WTC11 (cell line): ENCODE measurements around the gene SCIMP. TPM values are rescaled to one million over a fixed set of nuclear protein-coding genes. Genes with fewer than 3 reads are reported as not detected.

Experiments used
- ATAC-seq: fragments of 200-7000 bp; cut with Tn5 transposase; 2 replicates; pipeline ENCODE4 v1.10.0; 2021; ENCODE audit warnings: mild to moderate bottlenecking, moderate library complexity
- CTCF ChIA-PET: fragments of 300-600 bp; sonication (Branson Sonifier 250); formaldehyde crosslinking; loops from one replicate; lab custom pipeline; 2021; ENCODE audit warnings: antibody characterized with exemption; lab: Charles Lee
- POLR2A ChIA-PET: fragments of 350-600 bp; sonication (Branson Sonifier 250); formaldehyde crosslinking; loops from one replicate; lab custom pipeline; 2021; ENCODE audit warnings: antibody characterized with exemption; lab: Charles Lee
- DNase-seq: peaks from one replicate; pipeline ENCODE4 v3.0.0; 2021; ENCODE audit warnings: low spot score
- H3K27ac Mint-ChIP-seq: 2 replicates; pipeline ENCODE4 v1.8.0; 2021; ENCODE audit warnings: mixed read lengths
- H3K27me3 Mint-ChIP-seq: 2 replicates; pipeline ENCODE4 v1.8.0; 2021; ENCODE audit warnings: low read depth, mild to moderate bottlenecking, moderate library complexity, mixed read lengths
- H3K36me3 Mint-ChIP-seq: 2 replicates; pipeline ENCODE4 v1.8.0; 2021; ENCODE audit warnings: mixed read lengths
- H3K4me1 Mint-ChIP-seq: 2 replicates; pipeline ENCODE4 v1.8.0; 2022; ENCODE audit warnings: mixed read lengths
- H3K4me3 Mint-ChIP-seq: 2 replicates; pipeline ENCODE4 v1.8.0; 2021; ENCODE audit warnings: mild to moderate bottlenecking, moderate library complexity, mixed read lengths
- H3K9me3 Mint-ChIP-seq: 2 replicates; pipeline ENCODE4 v1.8.0; 2021; ENCODE audit warnings: mixed read lengths
- ATF1 ChIP-seq: sonication (generic); formaldehyde crosslinking; IDR thresholded peaks from 2 replicates; pipeline ENCODE4 v1.8.1; 2023; ENCODE audit warnings: mild to moderate bottlenecking, moderate library complexity, missing genetic modification reagents
- GABPB1 ChIP-seq: sonication (generic); formaldehyde crosslinking; IDR thresholded peaks from 2 replicates; pipeline ENCODE4 v1.8.1; 2023; ENCODE audit warnings: mild to moderate bottlenecking, missing genetic modification reagents
- GRHL2 ChIP-seq: fragments of 250-450 bp; sonication (Bioruptor Pico); IDR thresholded peaks from 2 replicates; pipeline ENCODE4 v1.8.0; 2022; ENCODE audit warnings: mild to moderate bottlenecking, moderate library complexity; ENCODE audit not compliant: insufficient replicate concordance, severe bottlenecking
- JUN ChIP-seq: sonication (generic); formaldehyde crosslinking; IDR thresholded peaks from 2 replicates; pipeline ENCODE4 v1.8.0; 2023; ENCODE audit warnings: mild to moderate bottlenecking, missing genetic modification reagents
- MXD4 ChIP-seq: fragments of 250-450 bp; sonication (Bioruptor Pico); IDR thresholded peaks from 2 replicates; pipeline ENCODE4 v1.8.0; 2021; ENCODE audit warnings: mild to moderate bottlenecking, moderate library complexity, borderline replicate concordance
- NFATC4 ChIP-seq: fragments of 250-450 bp; sonication (Bioruptor Pico); IDR thresholded peaks from 2 replicates; pipeline ENCODE4 v1.9.0; 2021; ENCODE audit warnings: mild to moderate bottlenecking
- NFE2L1 ChIP-seq: sonication (generic); formaldehyde crosslinking; IDR thresholded peaks from 2 replicates; pipeline ENCODE4 v1.8.1; 2023; ENCODE audit warnings: missing genetic modification reagents
- NR2C2 ChIP-seq: sonication (generic); formaldehyde crosslinking; IDR thresholded peaks from 2 replicates; pipeline ENCODE4 v1.8.0; 2022; ENCODE audit warnings: mild to moderate bottlenecking, missing genetic modification reagents
- TCF7 ChIP-seq: sonication (generic); formaldehyde crosslinking; IDR thresholded peaks from 2 replicates; pipeline ENCODE4 v1.8.0; 2022; ENCODE audit warnings: mild to moderate bottlenecking, low read depth, missing genetic modification reagents, moderate library complexity
- ZNF121 ChIP-seq: sonication (generic); formaldehyde crosslinking; IDR thresholded peaks from 2 replicates; pipeline ENCODE4 v1.8.0; 2023; ENCODE audit warnings: missing genetic modification reagents
- ZNF219 ChIP-seq: sonication (generic); formaldehyde crosslinking; IDR thresholded peaks from 2 replicates; pipeline ENCODE4 v1.8.0; 2023; ENCODE audit warnings: missing genetic modification reagents, mild to moderate bottlenecking, borderline replicate concordance
- ZNF317 ChIP-seq: sonication (generic); formaldehyde crosslinking; IDR thresholded peaks from 2 replicates; pipeline ENCODE4 v1.8.1; 2023; ENCODE audit warnings: low read depth, mild to moderate bottlenecking, moderate library complexity, missing genetic modification reagents, borderline replicate concordance
- ZNF416 ChIP-seq: fragments of 250-450 bp; sonication (Bioruptor Pico); IDR thresholded peaks from 2 replicates; pipeline ENCODE4 v1.9.0; 2021; ENCODE audit warnings: mild to moderate bottlenecking, inconsistent platforms
- total RNA-seq: library from RNA; stranded (reverse); gene quantifications from 3 replicates; pipeline ENCODE4 v1.2.3, GENCODE V29; 2021
- TF ChIP-seq, protein P1 (sequence below): fragments of 250-450 bp; sonication (Bioruptor Pico); IDR thresholded peaks from 2 replicates; pipeline ENCODE4 v1.9.0; 2021; ENCODE audit warnings: mild to moderate bottlenecking
- TF ChIP-seq, protein P2 (sequence below): fragments of 250-450 bp; sonication (Bioruptor Pico); IDR thresholded peaks from 2 replicates; pipeline ENCODE4 v1.9.0; 2021; ENCODE audit warnings: mild to moderate bottlenecking
- TF ChIP-seq, protein P3 (sequence below): fragments of 250-450 bp; sonication (Bioruptor Pico); IDR thresholded peaks from 2 replicates; pipeline ENCODE4 v2.1.2; 2022; ENCODE audit warnings: mild to moderate bottlenecking, moderate library complexity
- TF ChIP-seq, protein P4 (sequence below): sonication (generic); formaldehyde crosslinking; IDR thresholded peaks from 2 replicates; pipeline ENCODE4 v1.8.0; 2022; ENCODE audit warnings: mild to moderate bottlenecking, missing genetic modification reagents
- TF ChIP-seq, protein P5 (sequence below): fragments of 250-450 bp; sonication (Bioruptor Pico); IDR thresholded peaks from 2 replicates; pipeline ENCODE4 v1.8.0; 2021; ENCODE audit warnings: mild to moderate bottlenecking
- TF ChIP-seq, protein P6 (sequence below): sonication (generic); formaldehyde crosslinking; IDR thresholded peaks from 2 replicates; pipeline ENCODE4 v1.8.1; 2022; ENCODE audit warnings: missing genetic modification reagents, borderline replicate concordance

SCIMP gene
- total RNA-seq, 1 experiment from 2014 or later: not detected

DNA sequence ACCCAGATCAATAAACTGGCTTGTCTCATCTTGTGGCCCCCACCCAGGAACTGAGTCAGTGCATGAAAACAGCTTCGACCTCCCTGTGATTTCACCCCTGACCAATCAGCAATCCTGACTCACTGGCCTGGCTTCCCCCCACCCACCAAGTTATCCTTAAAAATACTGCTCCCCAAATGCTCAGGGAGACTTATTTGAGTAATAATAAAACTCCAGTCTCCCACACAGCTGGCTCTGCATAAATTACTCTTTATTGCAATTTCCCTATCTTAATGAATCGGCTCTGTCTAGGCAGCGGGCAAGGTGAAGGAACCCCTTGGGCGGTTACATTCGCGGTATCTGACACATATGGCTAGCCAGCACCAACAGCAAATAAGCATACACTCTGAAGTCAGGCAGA, 37.7 kb upstream of the SCIMP start (continued):
- TF ChIP-seq, protein P1, sequence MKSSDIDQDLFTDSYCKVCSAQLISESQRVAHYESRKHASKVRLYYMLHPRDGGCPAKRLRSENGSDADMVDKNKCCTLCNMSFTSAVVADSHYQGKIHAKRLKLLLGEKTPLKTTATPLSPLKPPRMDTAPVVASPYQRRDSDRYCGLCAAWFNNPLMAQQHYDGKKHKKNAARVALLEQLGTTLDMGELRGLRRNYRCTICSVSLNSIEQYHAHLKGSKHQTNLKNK (CRISPR knock-in tag): no peak
- TF ChIP-seq ATF1 (CRISPR knock-in tag): no peak

DNA sequence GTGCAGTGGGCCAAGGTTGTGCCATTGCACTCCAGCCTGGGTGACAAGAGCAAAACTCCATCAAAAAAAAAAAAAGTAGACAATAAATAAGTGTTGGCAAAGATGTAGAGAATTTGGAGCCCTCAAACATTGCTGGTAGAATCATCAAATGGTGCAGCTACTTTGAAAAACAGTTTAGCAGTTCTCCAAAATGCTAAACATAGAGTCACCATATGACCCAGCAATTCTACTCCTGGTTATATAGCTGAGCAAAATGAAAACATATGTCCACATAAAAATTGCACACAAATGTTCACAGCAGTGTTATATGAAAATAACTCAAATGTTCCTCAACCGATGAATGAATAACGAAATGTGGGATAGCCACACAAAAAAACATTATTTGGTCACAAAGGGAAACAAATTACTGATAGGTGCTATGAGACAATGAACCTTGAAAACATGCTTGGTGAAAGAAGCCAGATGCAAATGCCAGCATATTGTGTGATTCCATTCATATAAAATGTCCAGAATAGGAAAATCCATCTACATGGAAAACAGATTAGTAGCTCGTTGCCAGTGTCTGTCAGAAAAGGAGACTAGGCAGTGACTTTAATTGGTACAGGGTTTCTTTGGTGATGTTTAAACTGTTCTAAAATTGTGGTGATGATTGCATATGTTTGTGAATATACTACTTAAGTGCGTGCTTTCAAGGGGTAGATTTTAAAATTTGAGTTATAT, 34.7 kb upstream of the SCIMP start:
- DNase-seq (no peak), ATAC-seq (no peak)
- Mint-ChIP-seq H3K27ac (no peak overlapping the region), H3K4me1 (no peaks in the 10 kb centered on the region), H3K27me3 (no peaks in the 10 kb centered on the region), H3K9me3 (peaks cover 4% of the 10 kb centered on the region; the same call in 1 of the 2 replicates), H3K4me3 (no peak overlapping the region)
- POLR2A ChIA-PET: no interaction called here
- no peak for TF ChIP-seq ZNF317 (CRISPR knock-in tag)
- no peak for TF ChIP-seq ZNF416 (CRISPR knock-in tag)
- TF ChIP-seq ZNF219: no peak
- TF ChIP-seq MXD4 (CRISPR knock-in tag): no peak
- no peak for TF ChIP-seq NFE2L1
- TF ChIP-seq, protein P2, sequence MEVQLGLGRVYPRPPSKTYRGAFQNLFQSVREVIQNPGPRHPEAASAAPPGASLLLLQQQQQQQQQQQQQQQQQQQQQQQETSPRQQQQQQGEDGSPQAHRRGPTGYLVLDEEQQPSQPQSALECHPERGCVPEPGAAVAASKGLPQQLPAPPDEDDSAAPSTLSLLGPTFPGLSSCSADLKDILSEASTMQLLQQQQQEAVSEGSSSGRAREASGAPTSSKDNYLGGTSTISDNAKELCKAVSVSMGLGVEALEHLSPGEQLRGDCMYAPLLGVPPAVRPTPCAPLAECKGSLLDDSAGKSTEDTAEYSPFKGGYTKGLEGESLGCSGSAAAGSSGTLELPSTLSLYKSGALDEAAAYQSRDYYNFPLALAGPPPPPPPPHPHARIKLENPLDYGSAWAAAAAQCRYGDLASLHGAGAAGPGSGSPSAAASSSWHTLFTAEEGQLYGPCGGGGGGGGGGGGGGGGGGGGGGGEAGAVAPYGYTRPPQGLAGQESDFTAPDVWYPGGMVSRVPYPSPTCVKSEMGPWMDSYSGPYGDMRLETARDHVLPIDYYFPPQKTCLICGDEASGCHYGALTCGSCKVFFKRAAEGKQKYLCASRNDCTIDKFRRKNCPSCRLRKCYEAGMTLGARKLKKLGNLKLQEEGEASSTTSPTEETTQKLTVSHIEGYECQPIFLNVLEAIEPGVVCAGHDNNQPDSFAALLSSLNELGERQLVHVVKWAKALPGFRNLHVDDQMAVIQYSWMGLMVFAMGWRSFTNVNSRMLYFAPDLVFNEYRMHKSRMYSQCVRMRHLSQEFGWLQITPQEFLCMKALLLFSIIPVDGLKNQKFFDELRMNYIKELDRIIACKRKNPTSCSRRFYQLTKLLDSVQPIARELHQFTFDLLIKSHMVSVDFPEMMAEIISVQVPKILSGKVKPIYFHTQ (CRISPR knock-in tag): no peak
- TF ChIP-seq TCF7 (CRISPR knock-in tag): no peak
- no peak for TF ChIP-seq NFATC4 (CRISPR knock-in tag)
- no peak for TF ChIP-seq NR2C2 (CRISPR knock-in tag)
- TF ChIP-seq, protein P3, sequence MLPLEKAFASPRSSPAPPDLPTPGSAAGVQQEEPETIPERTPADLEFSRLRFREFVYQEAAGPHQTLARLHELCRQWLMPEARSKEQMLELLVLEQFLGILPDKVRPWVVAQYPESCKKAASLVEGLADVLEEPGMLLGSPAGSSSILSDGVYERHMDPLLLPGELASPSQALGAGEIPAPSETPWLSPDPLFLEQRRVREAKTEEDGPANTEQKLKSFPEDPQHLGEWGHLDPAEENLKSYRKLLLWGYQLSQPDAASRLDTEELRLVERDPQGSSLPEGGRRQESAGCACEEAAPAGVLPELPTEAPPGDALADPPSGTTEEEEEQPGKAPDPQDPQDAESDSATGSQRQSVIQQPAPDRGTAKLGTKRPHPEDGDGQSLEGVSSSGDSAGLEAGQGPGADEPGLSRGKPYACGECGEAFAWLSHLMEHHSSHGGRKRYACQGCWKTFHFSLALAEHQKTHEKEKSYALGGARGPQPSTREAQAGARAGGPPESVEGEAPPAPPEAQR (CRISPR knock-in tag): no peak
- TF ChIP-seq, protein P4, sequence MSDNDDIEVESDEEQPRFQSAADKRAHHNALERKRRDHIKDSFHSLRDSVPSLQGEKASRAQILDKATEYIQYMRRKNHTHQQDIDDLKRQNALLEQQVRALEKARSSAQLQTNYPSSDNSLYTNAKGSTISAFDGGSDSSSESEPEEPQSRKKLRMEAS: no peak
- TF ChIP-seq, protein P5, sequence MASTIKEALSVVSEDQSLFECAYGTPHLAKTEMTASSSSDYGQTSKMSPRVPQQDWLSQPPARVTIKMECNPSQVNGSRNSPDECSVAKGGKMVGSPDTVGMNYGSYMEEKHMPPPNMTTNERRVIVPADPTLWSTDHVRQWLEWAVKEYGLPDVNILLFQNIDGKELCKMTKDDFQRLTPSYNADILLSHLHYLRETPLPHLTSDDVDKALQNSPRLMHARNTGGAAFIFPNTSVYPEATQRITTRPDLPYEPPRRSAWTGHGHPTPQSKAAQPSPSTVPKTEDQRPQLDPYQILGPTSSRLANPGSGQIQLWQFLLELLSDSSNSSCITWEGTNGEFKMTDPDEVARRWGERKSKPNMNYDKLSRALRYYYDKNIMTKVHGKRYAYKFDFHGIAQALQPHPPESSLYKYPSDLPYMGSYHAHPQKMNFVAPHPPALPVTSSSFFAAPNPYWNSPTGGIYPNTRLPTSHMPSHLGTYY (CRISPR knock-in tag): no peak
- TF ChIP-seq, protein P6, sequence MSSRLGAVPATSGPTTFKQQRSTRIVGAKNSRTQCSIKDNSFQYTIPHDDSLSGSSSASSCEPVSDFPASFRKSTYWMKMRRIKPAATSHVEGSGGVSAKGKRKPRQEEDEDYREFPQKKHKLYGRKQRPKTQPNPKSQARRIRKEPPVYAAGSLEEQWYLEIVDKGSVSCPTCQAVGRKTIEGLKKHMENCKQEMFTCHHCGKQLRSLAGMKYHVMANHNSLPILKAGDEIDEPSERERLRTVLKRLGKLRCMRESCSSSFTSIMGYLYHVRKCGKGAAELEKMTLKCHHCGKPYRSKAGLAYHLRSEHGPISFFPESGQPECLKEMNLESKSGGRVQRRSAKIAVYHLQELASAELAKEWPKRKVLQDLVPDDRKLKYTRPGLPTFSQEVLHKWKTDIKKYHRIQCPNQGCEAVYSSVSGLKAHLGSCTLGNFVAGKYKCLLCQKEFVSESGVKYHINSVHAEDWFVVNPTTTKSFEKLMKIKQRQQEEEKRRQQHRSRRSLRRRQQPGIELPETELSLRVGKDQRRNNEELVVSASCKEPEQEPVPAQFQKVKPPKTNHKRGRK (CRISPR knock-in tag): no peak
- TF ChIP-seq JUN (CRISPR knock-in tag): no peak
- no peak for TF ChIP-seq GRHL2 (CRISPR knock-in tag)
- TF ChIP-seq ZNF121 (CRISPR knock-in tag): no peak
- no peak for TF ChIP-seq GABPB1 (CRISPR knock-in tag)
- TF ChIP-seq, all 79 proteins: peak for 0
- H3K36me3 Mint-ChIP-seq: no peaks in the 10 kb centered on the region
- CTCF ChIA-PET: interaction anchor here (1.6 kb wide), 1 partner anchor 32 kb away, joined by 3 read pairs; no protein-coding TSS in a partner anchor
